GM21447 (cell line): ENCODE data around the gene NAGK.
"Not testable (repeated sequence)": the region's sequence is repeated elsewhere in the genome, so short reads cannot be mapped to it uniquely, and the experiment has no call there.

Experiments
- ATAC-seq: cut with Tn5 transposase; IDR thresholded peaks from one replicate; pipeline ENCODE4 v1.9.1; 2021; ENCODE audit not compliant: unreplicated experiment

Gene NAGK

DNA sequence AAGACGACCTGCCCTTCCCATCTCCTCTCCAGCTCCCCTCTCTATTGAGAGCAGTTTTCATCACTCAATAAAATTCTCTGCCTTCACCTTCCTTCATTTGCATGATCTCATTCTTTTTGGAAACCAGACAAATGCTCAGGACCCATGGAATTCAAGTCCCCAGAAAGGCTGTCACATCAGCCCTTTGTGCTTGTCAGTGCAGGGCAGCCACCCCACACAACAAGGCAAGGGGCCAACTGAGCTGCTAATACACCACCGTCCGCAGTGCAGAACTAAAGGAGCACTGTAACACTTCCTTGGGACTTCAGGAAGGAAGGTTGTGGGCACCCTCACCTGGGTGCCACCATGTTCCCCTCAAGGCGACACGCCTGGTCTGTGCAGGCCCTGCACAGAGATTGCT lies 35.4 kb downstream of the NAGK start:
- no peak for ATAC-seq

GRCh38 chr2:71106463-71106862 lies 38.0 kb downstream of the NAGK start:
- ATAC-seq, result not testable (repeated sequence)

GRCh38 chr2:71108091-71108490 lies 39.6 kb downstream of the NAGK start:
- ATAC-seq, result no peak

GRCh38 chr2:71113843-71114242 lies 45.4 kb downstream of the NAGK start:
- ATAC-seq, result no peak

DNA sequence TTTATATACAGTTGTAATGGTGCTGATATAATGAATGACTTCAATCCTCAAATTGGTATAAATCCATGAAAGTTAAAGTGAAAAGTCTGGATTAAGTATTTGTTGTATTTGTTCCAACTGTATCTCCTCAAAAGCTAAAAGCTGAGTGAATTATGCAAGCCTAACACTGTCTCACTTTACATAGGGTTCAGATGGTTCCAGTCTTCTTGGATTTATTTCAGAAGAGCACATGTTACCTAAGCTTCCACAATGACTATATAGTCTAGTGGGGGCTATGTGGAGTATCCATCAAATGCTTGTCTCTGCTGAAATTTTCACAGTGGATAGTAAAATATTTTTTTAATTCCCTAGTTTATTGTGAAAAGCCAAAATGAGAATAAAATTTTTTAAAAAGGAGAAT lies 48.6 kb downstream of the NAGK start:
- ATAC-seq, result no peak

GRCh38 chr2:71120195-71120594 lies 51.7 kb downstream of the NAGK start:
- no peak for ATAC-seq

DNA sequence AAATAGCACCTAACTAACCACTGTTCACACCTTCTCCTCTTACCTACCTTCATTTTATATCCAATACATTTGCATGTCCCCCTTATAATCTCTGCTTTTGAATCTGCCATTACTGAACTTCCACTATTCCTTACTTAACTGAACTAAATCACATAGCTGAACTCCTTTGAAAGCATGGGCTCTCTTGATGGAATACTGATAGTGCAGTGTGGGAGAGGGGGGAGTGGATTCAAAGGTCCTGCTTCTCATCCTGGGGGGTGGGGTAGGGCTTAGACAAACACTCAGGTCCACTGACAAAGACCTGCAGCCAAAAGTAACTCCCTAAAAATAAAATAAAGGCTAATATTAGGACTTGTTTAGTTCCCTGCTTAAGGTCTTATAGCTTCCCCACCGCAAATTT lies 53.0 kb downstream of the NAGK start:
- no peak for ATAC-seq

GRCh38 chr2:71122387-71123298 lies 54.2 kb downstream of the NAGK start:
- no peak for ATAC-seq

DNA sequence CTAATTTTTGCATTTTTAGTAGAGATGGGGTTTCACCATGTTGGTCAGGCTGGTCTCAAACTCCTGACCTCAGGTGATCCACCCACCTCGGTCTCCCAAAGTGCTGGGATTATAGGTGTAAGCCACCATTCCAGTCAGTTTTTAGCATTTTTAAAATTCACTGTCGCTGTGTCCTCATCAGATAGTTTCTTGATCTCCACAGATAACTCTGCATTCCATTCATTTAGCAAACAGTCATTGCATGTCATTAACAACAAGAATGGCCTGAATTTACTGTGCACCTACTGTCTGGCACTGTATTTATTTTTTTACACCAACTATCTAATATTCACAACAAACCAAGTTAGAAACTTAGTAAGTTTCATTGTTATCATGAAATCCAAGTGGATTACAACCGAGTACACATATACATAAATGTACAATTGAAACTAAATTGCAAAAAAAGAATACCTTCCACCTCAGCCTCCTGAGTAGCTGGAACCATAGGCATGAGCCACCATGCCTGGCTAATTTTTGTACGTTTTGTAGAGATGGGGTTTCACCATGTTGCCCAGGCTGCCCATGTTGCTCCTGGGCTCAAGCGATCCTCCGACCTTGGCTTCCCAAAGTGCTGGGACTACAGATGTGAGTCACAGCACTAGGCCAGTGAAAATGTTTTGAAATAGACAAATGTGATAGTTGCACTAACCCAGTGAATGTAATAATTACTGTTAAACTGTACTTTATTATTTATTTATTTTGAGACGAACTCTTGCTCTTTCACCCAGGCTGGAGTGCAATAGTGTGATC lies 57.3 kb downstream of the NAGK start:
- ATAC-seq, result no peak

DNA sequence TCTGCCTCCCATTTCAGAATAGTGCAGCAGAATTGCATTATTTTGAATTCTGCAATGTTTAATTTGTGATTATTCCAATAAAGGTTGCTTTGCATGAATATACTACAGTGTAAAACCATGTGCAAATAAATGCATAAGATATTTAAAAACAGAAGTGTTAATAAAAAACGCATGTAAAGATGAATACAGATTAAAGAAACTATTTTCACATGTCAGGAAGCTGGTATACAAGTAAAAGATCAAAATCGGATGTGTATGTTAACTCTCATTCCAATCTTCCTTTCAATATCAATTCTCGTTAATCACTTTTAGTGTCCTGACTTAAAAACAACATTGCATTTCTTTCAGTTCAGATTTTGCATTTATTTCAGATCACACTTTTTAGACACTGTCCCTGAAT lies 58.5 kb downstream of the NAGK start:
- no peak for ATAC-seq
